ENCODE results near the gene ZNF326.

Gene ZNF326

DNA sequence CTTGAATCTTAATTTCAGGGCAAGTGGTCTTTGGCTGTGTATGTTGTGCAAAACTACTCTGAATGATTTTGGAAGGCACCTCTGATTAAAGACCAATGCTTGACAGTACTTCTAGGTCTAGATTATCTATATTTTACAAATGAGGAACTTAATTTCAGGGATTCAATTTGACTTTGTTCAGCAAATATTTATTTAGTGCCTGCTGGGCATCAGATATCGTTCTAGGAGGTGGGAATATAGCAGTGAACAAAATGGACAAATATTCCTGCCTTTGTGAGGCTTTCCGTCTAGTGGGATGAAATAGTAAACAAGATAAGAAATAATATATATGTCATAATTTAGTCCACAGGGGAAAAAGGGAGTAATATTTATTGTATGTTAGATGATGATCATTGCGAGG, 4.7 kb downstream of the ZNF326 start:
- in situ Hi-C loops (cut with MboI; ENCODE audit: low pct_unique_long_range_greater_than_20kb, low sequenced_read_pairs, unreplicated experiment): loop anchor here (25.0 kb wide), 1 partner anchor 362 kb away; the partner anchor contains the start of gene LRRC8C
- TF ChIP-seq, protein P1, sequence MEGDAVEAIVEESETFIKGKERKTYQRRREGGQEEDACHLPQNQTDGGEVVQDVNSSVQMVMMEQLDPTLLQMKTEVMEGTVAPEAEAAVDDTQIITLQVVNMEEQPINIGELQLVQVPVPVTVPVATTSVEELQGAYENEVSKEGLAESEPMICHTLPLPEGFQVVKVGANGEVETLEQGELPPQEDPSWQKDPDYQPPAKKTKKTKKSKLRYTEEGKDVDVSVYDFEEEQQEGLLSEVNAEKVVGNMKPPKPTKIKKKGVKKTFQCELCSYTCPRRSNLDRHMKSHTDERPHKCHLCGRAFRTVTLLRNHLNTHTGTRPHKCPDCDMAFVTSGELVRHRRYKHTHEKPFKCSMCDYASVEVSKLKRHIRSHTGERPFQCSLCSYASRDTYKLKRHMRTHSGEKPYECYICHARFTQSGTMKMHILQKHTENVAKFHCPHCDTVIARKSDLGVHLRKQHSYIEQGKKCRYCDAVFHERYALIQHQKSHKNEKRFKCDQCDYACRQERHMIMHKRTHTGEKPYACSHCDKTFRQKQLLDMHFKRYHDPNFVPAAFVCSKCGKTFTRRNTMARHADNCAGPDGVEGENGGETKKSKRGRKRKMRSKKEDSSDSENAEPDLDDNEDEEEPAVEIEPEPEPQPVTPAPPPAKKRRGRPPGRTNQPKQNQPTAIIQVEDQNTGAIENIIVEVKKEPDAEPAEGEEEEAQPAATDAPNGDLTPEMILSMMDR (IDR thresholded peaks at IDR 0.05; ENCODE audit: extremely low read depth, insufficient read depth, missing control alignments): no peak
- DNase-seq (ENCODE audit: low spot score): no peak

DNA sequence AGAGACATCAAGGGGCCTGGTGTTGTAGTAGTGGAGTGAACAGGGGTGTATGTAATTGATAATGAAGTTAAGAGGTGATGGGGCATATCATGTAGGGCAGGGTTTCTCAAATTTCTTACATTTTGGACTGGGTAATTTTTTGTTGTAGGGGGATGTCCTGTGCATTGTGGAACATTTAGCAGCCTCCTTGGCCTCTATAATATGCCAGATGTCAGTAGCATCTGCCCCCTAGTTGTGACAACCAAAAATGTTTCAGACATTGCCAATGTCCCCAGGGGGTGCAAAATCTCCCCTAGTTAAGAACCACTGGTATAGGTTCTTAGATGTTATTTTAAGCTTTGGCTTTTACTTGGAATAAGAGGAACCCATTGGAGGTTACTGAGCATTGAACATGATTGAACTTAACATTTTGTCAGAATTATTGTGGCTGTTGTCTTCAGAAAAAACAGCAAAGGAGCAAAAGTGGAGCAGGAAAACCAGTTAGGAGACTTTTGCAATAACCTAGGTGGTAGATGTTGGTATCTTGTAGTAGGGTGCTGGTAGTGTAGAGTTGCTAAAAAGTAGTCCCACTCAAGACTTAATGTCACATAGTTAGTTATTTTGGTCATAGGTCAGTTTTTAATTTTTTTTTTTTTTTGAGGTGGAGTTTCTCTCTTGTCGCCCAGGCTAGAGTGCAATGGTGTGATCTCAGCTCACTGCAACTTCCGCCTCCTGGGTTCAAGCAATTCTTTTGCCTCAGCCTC, 6.2 kb downstream of the ZNF326 start:
- TF ChIP-seq, protein P1 (IDR thresholded peaks at IDR 0.05; ENCODE audit: extremely low read depth, insufficient read depth, missing control alignments): peak; percentile 15
- in situ Hi-C loops (cut with MboI; ENCODE audit: low pct_unique_long_range_greater_than_20kb, low sequenced_read_pairs, unreplicated experiment): no loop called here
- no peak for DNase-seq (ENCODE audit: low spot score)

DNA sequence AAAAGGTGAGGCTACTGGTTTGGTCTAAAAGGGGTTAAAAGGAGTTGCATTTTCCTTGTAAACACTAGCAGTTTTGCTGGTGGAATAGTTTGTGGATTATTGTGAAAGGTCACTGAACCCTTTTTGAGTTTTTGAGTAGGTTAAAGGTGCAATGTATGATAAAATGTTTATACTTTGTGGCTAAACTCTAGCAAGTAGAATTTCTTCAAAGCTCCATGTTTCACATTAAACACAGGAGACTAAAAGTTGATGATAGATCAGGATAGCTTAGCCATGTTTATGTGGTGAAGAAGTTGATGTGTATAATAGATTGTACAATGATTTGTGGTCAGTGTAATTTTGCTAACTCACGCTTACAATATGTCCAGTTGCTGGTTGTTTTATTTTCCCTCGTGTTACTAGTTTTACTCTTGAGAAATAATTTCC, 13.1 kb downstream of the ZNF326 start:
- TF ChIP-seq, protein P1 (IDR thresholded peaks at IDR 0.05; ENCODE audit: extremely low read depth, insufficient read depth, missing control alignments): no peak
- no peak for DNase-seq (ENCODE audit: low spot score)
- in situ Hi-C loops (cut with MboI; ENCODE audit: low pct_unique_long_range_greater_than_20kb, low sequenced_read_pairs, unreplicated experiment): no loop called here

DNA sequence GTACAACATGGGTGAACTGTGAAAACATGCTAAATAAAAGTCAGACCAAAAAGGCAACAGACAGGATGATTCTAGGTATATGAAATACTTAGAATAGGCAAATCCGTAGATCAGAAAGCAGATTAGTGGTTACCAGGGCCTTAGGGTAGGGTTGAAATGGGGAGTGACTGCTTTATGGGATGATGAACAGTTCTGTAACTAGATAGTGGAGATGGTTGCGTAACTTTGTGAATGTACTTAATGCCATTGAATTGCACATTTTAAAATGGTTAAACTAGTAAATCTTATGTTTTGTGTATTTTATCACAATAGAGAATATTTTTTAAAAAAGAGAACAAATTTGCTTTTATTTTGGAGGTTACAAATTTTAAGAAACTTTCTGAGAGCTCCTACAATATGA, 17.4 kb downstream of the ZNF326 start:
- TF ChIP-seq, protein P1 (IDR thresholded peaks at IDR 0.05; ENCODE audit: extremely low read depth, insufficient read depth, missing control alignments): no peak
- in situ Hi-C loops (cut with MboI; ENCODE audit: low pct_unique_long_range_greater_than_20kb, low sequenced_read_pairs, unreplicated experiment): no loop called here
- no peak for DNase-seq (ENCODE audit: low spot score)

DNA sequence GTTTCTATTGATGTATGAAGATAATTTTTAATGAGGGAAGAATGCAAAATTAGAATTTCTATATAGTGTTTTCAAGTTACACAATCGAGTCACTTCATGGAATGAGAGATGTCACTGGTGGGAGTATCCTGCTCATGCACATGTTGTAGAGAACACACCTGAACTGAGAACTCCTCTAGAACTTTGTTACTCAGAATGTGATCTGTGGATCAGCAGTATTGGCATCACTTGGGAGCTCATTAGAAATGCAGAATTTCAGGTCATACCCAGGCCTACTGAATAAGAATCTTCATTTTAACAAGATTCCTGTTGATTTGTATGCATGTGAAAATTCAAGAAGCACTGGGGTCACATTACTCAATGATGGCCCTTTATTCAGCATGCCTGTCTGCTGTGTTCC, 28.8 kb downstream of the ZNF326 start:
- DNase-seq (ENCODE audit: low spot score): no peak
- in situ Hi-C loops (cut with MboI; ENCODE audit: low pct_unique_long_range_greater_than_20kb, low sequenced_read_pairs, unreplicated experiment): no loop called here
- TF ChIP-seq, protein P1 (IDR thresholded peaks at IDR 0.05; ENCODE audit: extremely low read depth, insufficient read depth, missing control alignments): no peak

DNA sequence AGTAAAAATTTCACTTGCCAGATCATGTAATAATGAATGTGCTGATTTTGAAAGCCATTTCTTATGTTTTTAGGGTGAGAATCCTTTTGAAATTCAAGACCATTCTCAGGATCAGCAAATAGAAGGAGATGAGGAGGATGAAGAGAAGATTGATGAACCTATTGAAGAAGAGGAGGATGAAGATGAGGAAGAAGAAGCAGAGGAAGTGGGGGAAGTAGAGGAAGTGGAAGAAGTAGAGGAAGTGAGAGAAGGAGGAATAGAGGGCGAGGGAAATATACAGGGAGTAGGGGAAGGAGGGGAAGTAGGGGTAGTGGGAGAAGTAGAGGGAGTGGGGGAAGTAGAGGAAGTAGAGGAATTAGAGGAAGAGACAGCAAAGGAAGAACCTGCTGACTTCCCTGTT, 32.4 kb downstream of the ZNF326 start:
- TF ChIP-seq, protein P1 (IDR thresholded peaks at IDR 0.05; ENCODE audit: extremely low read depth, insufficient read depth, missing control alignments): no peak
- DNase-seq (ENCODE audit: low spot score): no peak
- in situ Hi-C loops (cut with MboI; ENCODE audit: low pct_unique_long_range_greater_than_20kb, low sequenced_read_pairs, unreplicated experiment): no loop called here
